22Rv1 (cell line): Measurements from ENCODE around the gene HRC.

ENCODE experiments used
- H3K27ac ChIP-seq: fragments of 450-650 bp; 2 replicates; pipeline ENCODE4 v1.5.1; 2017
- ZFX ChIP-seq: fragments of 450-650 bp; IDR thresholded peaks from 2 replicates; pipeline ENCODE4 v1.6.1; 2017; ENCODE audit warnings: antibody characterized with exemption, borderline replicate concordance
- TF ChIP-seq, protein P1 (sequence below): fragments of 450-650 bp; IDR thresholded peaks from 2 replicates; pipeline ENCODE4 v1.5.1; 2017; ENCODE audit warnings: mild to moderate bottlenecking

Gene HRC

DNA sequence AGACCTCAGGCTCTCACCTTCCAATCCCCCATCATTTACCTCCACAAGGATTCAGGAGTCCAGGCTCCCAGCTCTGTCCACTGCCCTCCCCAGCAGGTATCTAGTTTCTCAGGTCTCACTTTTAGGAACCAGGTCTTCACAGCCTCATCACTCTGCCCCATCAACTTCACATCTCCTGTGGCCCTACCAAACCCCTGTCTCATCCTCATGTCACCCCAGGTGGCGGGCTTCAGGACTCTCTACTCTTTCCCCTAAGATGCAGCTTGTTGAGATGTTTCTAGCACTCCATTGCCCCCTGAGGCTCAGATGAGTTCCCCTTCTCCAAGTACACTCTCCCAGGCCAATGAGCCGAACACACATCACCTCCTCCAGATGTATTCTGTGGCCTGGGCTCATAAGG is 34.3 kb downstream of the HRC start:
- TF ChIP-seq, protein P1, sequence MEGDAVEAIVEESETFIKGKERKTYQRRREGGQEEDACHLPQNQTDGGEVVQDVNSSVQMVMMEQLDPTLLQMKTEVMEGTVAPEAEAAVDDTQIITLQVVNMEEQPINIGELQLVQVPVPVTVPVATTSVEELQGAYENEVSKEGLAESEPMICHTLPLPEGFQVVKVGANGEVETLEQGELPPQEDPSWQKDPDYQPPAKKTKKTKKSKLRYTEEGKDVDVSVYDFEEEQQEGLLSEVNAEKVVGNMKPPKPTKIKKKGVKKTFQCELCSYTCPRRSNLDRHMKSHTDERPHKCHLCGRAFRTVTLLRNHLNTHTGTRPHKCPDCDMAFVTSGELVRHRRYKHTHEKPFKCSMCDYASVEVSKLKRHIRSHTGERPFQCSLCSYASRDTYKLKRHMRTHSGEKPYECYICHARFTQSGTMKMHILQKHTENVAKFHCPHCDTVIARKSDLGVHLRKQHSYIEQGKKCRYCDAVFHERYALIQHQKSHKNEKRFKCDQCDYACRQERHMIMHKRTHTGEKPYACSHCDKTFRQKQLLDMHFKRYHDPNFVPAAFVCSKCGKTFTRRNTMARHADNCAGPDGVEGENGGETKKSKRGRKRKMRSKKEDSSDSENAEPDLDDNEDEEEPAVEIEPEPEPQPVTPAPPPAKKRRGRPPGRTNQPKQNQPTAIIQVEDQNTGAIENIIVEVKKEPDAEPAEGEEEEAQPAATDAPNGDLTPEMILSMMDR = no peak
- TF ChIP-seq ZFX = no peak
- H3K27ac ChIP-seq = peak overlapping the region; percentile 99

DNA sequence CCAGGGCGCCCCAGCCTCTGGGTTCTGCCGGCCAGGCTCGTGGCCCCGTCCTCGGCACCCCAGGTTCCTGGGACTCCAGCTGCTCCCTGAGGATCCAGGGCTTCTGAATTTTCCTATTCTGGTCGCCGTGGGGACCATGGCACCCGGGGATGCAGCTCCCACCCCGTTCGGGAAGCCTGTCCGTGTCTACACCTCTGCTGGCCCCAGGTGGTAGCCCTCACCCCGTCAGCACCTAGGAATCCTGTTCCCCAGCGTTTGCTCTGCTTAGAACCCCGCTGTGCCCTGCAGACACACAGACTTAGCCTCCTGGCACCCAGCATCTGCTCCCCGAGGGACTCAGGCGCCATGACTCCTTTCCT is 34.9 kb downstream of the HRC start:
- TF ChIP-seq, protein P1 = no peak
- no peak for TF ChIP-seq ZFX
- H3K27ac ChIP-seq = peak overlapping the region; percentile 99

- H3K27ac ChIP-seq = peak within 1 kb of the TSS; percentile 99
- TF ChIP-seq, protein P1 = no peak
- TF ChIP-seq ZFX = no peak
Measured at GRCh38 chr19:49119411-49120324, 35.5 kb downstream of the HRC start, which contains the start of gene PPFIA3. TSS of gene PPFIA3 (plus strand) at chr19:49119544. CDS start at chr19:49127874, 8,330 bp downstream.

- no peak for TF ChIP-seq ZFX
- TF ChIP-seq, protein P1 = peak; percentile 18; the same call in 1 of the 2 replicates
- H3K27ac ChIP-seq = peak within 1 kb of the TSS; percentile 99
Measured at GRCh38 chr19:49118565-49119410, 36.4 kb downstream of the HRC start, which contains the start of gene C19orf73. TSS of gene C19orf73 (minus strand) at chr19:49119143. CDS start at chr19:49119022, 121 bp downstream.

- TF ChIP-seq ZFX = no peak
- TF ChIP-seq, protein P1 = no peak
- peak overlapping the region; percentile 99 for H3K27ac ChIP-seq
Measured at GRCh38 chr19:49117677-49118564, 37.3 kb downstream of the HRC start.

GRCh38 chr19:49116544-49116943 is 38.7 kb downstream of the HRC start:
- TF ChIP-seq, protein P1 = no peak
- TF ChIP-seq ZFX = no peak
- H3K27ac ChIP-seq = peak overlapping the region; percentile 99
